Gastrocnemius medialis (tissue), 4 donors: ENCODE data around the gene ANKRD27. TPM values are rescaled to one million over a fixed set of nuclear protein-coding genes. Genes with fewer than 3 reads are reported as not detected.

Experiments used
- ATAC-seq, 2 donors: fragments of 150-250 bp; one replicate each; pipeline ENCODE4 v1.9.1; 2016
- DNase-seq, 2 donors: peaks; one replicate each; pipeline ENCODE4 v3.0.0-alpha.2; 2019
- H3K27ac ChIP-seq, 4 donors: fragments of 200-600 bp; sonication (generic); 1 replicate in 1 of 4; 2 replicates in 3 of 4; pipeline ENCODE4 v1.5.1; 2016 to 2018; ENCODE audit warnings: mild to moderate bottlenecking in 2 of 4, moderate library complexity in 1 of 4
- H3K27me3 ChIP-seq, 3 donors: fragments of 200-600 bp; sonication (generic) in 2 of 3; 1 replicate in 1 of 3; 2 replicates in 2 of 3; pipeline versions ENCODE4 v1.5.1 to v1.6.0; 2016 to 2019; ENCODE audit warnings: mild to moderate bottlenecking in 1 of 3, moderate library complexity in 1 of 3
- H3K36me3 ChIP-seq, 2 donors: fragments of 200-600 bp; sonication (generic) in 1 of 2; one replicate each; pipeline ENCODE4 v1.5.1; 2017 to 2018
- H3K4me1 ChIP-seq, 2 donors: fragments of 200-600 bp; sonication (generic) in 1 of 2; one replicate each; pipeline ENCODE4 v1.5.1; 2016 to 2017; ENCODE audit warnings: mild to moderate bottlenecking in 2 of 2
- H3K4me3 ChIP-seq, 4 donors: fragments of 200-600 bp; sonication (generic) in 3 of 4; 1 replicate in 1 of 4; 2 replicates in 3 of 4; pipeline ENCODE4 v1.5.1; 2016 to 2019; ENCODE audit warnings: mild to moderate bottlenecking in 2 of 4
- H3K9me3 ChIP-seq, 3 donors: fragments of 200-600 bp; sonication (generic) in 2 of 3; 1 replicate in 1 of 3; 2 replicates in 2 of 3; pipeline ENCODE4 v1.5.1; 2016 to 2019
- CTCF ChIP-seq, 5 experiments: fragments of 450-650 bp in 3 of 5; fragments of 200-600 bp in 2 of 5; sonication (generic) in 2 of 5; IDR thresholded peaks in 4 of 5; conservative IDR thresholded peaks in 1 of 5; 1 replicate in 4 of 5; 2 replicates in 1 of 5; pipeline ENCODE4 v1.5.1; 2016 to 2019; ENCODE audit warnings: antibody characterized with exemption in 5 of 5, mild to moderate bottlenecking in 3 of 5, moderate library complexity in 3 of 5
- POLR2A ChIP-seq, 2 donors: fragments of 450-650 bp; IDR thresholded peaks; one replicate each; pipeline ENCODE4 v1.6.1; 2017; ENCODE audit warnings: antibody characterized with exemption in 2 of 2, mild to moderate bottlenecking in 2 of 2, moderate library complexity in 2 of 2
- in situ Hi-C, 4 donors: fragments of 200-750 bp; cut with MboI; loops; one replicate each; pipeline versions ENCODE4 v1.15.0 to v1.8.0; 2017; ENCODE audit warnings: low sequenced_read_pairs in 4 of 4
- intact Hi-C: fragments of 100-400 bp; cut with DNase I; formaldehyde crosslinking; loops from one replicate; pipeline ENCODE4 v1.15.1; 2023; ENCODE audit warnings: low total_unique reads
- total RNA-seq, 4 donors: library from RNA; depleted of rRNA; stranded (reverse); fragments of >200 nt; gene quantifications; one replicate each; pipeline versions ENCODE4 v1.1.0 to v1.2.3, GENCODE V29; 2016

Gene ANKRD27
- total RNA-seq, 4 donors from 2014 or later, result 36.4 to 78.3 (median 53.5) TPM

- DNase-seq (no peak), ATAC-seq (no peak)
- no peak overlapping the region for H3K4me3 ChIP-seq
- in situ Hi-C loops (no loop called here), intact Hi-C loops (no loop called here)
- H3K27ac ChIP-seq, result no peak overlapping the region
- H3K36me3 ChIP-seq, result peaks cover 0 to 92% of the 10 kb centered on the region in 2 donors
- no peaks in the 10 kb centered on the region for H3K27me3 ChIP-seq
- no peaks in the 10 kb centered on the region for H3K4me1 ChIP-seq
- H3K9me3 ChIP-seq, result no peaks in the 10 kb centered on the region
- TF ChIP-seq POLR2A (IDR thresholded peaks at IDR 0.05), result no peak
- TF ChIP-seq CTCF (IDR thresholded peaks at IDR 0.05 in 4 of 5, conservative IDR thresholded peaks at IDR 0.05 in 1 of 5), result no peak
These were observed 55.8 kb downstream of the ANKRD27 start for GRCh38 chr19:32619051-32619685.

GRCh38 chr19:32615569-32615968 lies 59.4 kb downstream of the ANKRD27 start:
- DNase-seq (no peak), ATAC-seq (no peak)
- in situ Hi-C loops, result no loop called here

GRCh38 chr19:32614916-32615315 lies 60.1 kb downstream of the ANKRD27 start:
- Histone ChIP-seq H3K27ac (no peak overlapping the region), H3K4me1 (no peaks in the 10 kb centered on the region), H3K27me3 (no peaks in the 10 kb centered on the region), H3K9me3 (no peaks in the 10 kb centered on the region), H3K4me3 (no peak overlapping the region), H3K36me3 (peaks cover 0 to 85% of the 10 kb centered on the region in 2 donors)
- ATAC-seq (no peak), DNase-seq (no peak)
- TF ChIP-seq POLR2A (IDR thresholded peaks at IDR 0.05), result no peak
- intact Hi-C loops, result no loop called here
- in situ Hi-C loops, result no loop called here

More at GRCh38 chr19:32615569-32615968, 59.4 kb downstream of the ANKRD27 start:
- intact Hi-C loops, result no loop called here
- H3K27me3 ChIP-seq, result no peaks in the 10 kb centered on the region
- H3K36me3 ChIP-seq, result peaks cover 0 to 86% of the 10 kb centered on the region in 2 donors
- TF ChIP-seq CTCF (IDR thresholded peaks at IDR 0.05 in 4 of 5, conservative IDR thresholded peaks at IDR 0.05 in 1 of 5) (no peak), POLR2A (IDR thresholded peaks at IDR 0.05) (no peak)
- H3K9me3 ChIP-seq, result no peaks in the 10 kb centered on the region
- no peak overlapping the region for H3K27ac ChIP-seq
- no peak overlapping the region for H3K4me3 ChIP-seq
- H3K4me1 ChIP-seq, result no peaks in the 10 kb centered on the region

- Histone ChIP-seq H3K27me3 (no peaks in the 10 kb centered on the region), H3K27ac (no peak overlapping the region), H3K4me1 (no peaks in the 10 kb centered on the region), H3K4me3 (no peak overlapping the region), H3K9me3 (no peaks in the 10 kb centered on the region), H3K36me3 (peaks cover 0 to 81% of the 10 kb centered on the region in 2 donors)
- in situ Hi-C loops (no loop called here), intact Hi-C loops (no loop called here)
- TF ChIP-seq POLR2A (IDR thresholded peaks at IDR 0.05) (no peak), CTCF (IDR thresholded peaks at IDR 0.05 in 4 of 5, conservative IDR thresholded peaks at IDR 0.05 in 1 of 5) (no peak)
- no peak for DNase-seq
- ATAC-seq, result no peak
These were observed 62.0 kb downstream of the ANKRD27 start for GRCh38 chr19:32613008-32613407.

GRCh38 chr19:32611161-32611560 lies 63.8 kb downstream of the ANKRD27 start:
- ATAC-seq (no peak), DNase-seq (no peak)
- H3K27ac ChIP-seq, result no peak overlapping the region
- intact Hi-C loops (no loop called here), in situ Hi-C loops (no loop called here)
- H3K9me3 ChIP-seq, result no peaks in the 10 kb centered on the region
- H3K4me1 ChIP-seq, result no peaks in the 10 kb centered on the region
- TF ChIP-seq CTCF (IDR thresholded peaks at IDR 0.05 in 4 of 5, conservative IDR thresholded peaks at IDR 0.05 in 1 of 5), result no peak
- no peak for TF ChIP-seq POLR2A (IDR thresholded peaks at IDR 0.05)
- no peaks in the 10 kb centered on the region for H3K27me3 ChIP-seq
- peaks cover 0 to 80% of the 10 kb centered on the region in 2 donors for H3K36me3 ChIP-seq
- H3K4me3 ChIP-seq, result no peak overlapping the region
